ENCODE data around the gene TLCD3B.

GRCh38 chr16:30000735-30001631 is 30.1 kb downstream of the TLCD3B start:
- TF ChIP-seq POLR2AphosphoS5 (IDR thresholded peaks at IDR 0.05; ENCODE audit: low read depth) (no peak), REST (IDR thresholded peaks at IDR 0.05; ENCODE audit: insufficient replicate concordance, low read depth) (no peak)

All from HL-60 (cell line).